GM19240 (cell line): ENCODE data around the gene TJP2.
"Not testable (repeated sequence)": the region's sequence is repeated elsewhere in the genome, so short reads cannot be mapped to it uniquely, and the experiment has no call there.

Experiments
- DNase-seq: peaks from one replicate; pipeline ENCODE4 v3.0.0; 2011; ENCODE audit warnings: low spot score; ENCODE audit not compliant: insufficient read length

The TJP2 gene

GRCh38 chr9:69157751-69158466, 16.2 kb upstream of the TJP2 start:
- DNase-seq: no peak

GRCh38 chr9:69158471-69158870, 15.6 kb upstream of the TJP2 start:
- no peak for DNase-seq

GRCh38 chr9:69164573-69164972, 9.5 kb upstream of the TJP2 start:
- DNase-seq: not testable (repeated sequence)

GRCh38 chr9:69165581-69165980, 8.5 kb upstream of the TJP2 start:
- no peak for DNase-seq

DNA sequence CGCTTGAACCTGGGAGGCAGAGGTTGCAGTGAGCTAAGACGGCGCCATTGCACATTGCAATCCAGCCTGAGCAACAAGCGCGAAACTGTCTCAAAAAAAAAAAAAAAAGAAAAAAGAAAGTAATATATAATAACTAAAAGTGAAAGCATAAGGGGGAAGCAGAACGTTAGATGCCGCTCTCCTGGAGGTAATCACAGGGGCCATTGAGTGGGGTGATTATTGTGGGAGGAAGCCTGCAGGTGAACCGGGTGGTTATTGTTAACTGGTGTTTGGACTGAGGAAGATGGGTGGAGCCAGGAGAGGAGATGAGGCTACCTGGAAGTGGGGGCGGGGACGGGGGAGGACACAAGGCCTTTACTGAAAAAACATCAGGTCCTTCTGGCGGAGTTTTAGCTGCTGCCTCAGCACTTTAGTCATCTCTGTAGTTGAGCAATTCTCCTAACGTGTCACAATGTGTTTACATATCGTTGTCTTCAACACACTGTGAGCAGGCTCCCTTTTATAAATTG, 5.3 kb upstream of the TJP2 start:
- peak; percentile 38 for DNase-seq

DNA sequence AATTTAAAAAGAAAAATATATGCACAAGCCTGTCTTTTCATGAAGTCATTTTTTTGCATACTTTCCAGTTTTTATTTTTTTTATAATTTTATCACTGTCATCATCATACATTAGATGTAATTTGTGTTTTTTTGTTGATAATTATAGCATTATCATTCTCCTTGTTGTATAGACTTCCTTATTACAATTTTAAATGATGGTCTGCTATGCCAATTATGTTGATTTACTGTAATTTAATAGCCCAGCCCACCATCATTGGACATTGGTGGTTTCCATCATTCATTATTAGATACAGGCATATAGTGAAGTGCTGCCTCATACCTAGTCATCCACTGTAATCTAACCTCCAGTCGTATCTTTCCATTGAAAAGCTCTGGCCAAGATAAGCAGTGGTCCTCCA, 3.8 kb upstream of the TJP2 start:
- no peak for DNase-seq

DNA sequence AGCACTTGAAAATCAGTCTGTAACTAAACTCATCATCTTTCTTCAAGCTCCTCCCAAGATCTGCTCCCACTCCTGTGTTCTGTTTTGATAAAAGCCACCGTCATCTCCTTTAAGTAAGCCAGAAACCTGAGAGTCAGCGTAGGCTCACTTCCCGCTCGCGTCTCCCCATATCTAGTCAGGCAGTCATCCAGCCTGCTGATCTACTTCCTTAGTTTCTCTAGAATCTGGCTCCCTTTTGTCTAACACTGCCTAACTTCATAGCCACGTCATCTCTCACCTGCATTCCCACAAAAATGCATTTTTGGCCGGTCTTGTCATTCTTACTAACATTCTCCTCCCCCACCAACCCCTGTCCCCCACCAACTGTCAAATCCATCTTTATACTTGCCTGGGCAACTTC, 3.0 kb upstream of the TJP2 start:
- DNase-seq: no peak

DNA sequence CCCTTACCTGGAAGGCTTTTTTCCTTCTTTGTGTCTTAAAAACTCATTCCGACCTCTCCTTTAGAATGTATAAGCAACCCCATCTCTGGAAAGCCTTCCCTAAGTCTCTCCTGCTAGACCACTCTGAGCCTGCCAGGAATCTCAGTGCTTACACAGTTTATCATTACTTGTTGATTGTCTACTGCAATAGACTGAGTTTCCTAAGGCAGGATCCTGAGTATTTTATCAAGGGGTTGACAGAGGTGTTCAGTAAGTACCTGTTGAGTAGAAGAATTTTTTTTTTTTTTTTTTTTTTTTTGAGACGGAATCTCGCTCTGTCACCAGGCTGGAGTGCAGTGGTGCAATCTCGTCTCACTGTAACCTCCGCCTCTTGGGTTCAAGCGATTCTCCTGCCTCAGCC, 2.6 kb upstream of the TJP2 start:
- no peak for DNase-seq

DNA sequence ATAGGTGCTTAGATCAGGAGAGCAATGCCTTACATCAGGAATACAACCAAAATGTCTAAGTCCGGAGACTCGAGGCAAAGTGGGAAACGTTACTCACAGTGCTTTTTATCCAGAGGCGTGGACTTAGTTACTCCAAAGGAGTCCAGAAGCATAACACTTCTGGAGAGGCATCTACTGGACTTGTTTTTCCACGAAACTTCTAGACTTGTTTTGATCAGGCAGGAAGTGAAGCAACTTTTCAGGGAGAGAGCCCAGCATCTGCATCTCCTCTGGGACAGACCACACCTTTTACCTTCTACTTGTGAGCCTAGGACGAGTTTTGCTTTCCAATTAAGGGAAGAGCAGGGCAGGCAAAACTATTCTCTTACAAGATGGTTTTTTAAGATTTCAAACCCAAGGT, 1.2 kb upstream of the TJP2 start:
- no peak for DNase-seq

- DNase-seq: no peak
Observed at GRCh38 chr9:69173497-69173890, 583 bp upstream of the TJP2 start.

GRCh38 chr9:69174616-69175463, 763 bp downstream of the TJP2 start:
- DNase-seq: peak; percentile 33

GRCh38 chr9:69175486-69175885, 1.4 kb downstream of the TJP2 start:
- no peak for DNase-seq

DNA sequence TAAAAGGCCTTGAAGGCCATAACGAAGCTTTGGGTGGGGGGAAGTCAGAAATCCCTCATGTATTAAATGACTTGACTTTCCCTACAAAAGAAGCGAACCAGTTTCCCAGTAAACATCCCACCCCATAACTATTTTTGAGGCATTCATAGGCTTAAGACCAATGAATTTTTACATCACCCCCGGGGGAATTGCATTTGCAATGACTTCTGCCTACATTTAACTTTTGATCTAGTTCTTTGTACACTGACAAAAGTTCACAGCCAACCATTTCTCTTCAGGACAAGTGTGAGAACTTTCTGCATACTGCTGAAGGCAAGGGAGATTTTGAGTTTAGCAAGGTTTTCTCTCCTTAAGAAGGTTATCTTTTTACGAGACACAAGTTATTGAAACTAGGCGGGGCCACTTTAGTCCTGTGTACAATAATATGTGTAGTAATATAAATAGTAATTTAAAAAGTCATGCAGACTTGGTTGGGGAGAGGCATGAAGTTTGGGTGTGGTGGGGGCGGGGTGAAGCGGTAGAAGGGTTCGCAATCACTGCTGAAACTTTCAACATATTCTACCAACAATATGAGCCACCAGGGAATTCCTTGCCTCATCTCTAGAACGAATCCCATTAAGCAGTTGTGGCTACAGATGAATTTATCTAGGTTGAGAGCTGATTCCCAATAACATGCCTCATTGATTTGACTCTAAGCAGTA, 2.5 kb downstream of the TJP2 start:
- no peak for DNase-seq

DNA sequence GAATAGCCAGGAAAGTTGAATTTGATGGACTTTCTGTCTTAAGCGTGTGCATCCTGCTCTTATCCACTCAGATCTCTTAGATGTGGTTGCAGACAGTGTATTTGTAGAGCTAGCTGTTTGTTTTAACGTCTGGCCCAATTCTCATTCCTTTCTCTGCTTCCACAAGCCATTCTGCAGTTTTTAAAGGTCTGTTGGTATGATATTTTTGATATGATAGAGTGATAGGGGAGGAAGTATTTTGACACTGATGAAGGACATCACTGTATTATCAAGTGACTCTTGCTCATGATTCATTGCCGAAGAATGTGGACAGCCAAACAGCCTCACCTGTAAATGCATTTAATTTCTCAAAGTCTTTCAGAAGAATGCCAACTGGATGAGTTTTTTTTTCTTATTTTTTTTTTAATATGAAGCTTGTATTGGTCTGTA, 4.5 kb downstream of the TJP2 start:
- no peak for DNase-seq

- DNase-seq: no peak
Observed at GRCh38 chr9:69179037-69179436, 5.0 kb downstream of the TJP2 start.

DNA sequence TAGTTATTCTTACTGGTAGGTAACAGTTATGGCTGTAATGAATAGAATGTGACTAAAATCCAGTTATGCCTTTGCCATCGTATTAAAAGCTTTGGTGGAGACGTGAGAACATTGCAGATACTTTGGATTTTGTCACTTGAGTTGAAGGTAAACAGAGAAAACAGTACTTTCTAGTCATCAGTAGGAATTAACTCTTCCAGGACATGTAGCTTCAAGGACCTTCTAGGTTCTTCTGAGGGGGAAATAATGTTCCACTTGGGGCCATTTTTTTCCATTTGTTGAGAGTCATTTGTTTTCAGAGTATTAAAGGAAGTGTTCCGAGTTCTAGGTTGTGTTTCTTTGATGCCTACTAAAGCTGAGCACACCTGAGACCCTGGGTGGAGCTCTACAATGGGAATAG, 6.1 kb downstream of the TJP2 start:
- no peak for DNase-seq

DNA sequence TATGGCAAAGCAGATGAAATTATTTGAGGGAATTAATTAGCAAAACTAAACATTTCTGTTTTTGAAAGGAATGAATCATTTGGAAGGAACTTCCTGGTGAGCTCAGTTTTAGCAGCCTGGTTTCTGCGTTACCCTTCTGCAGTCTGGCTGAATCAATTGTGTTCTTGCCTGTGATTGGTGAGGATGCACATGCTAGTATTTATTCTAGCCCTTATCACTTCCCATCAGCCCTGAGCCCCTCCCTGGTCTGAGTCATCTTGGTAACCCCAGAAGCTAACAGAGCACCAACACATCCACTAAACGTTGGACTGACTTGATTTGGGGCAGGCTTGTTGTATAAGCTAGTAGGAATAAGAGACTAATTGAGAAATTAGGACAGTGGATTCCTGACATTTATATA, 6.6 kb downstream of the TJP2 start:
- DNase-seq: no peak

DNA sequence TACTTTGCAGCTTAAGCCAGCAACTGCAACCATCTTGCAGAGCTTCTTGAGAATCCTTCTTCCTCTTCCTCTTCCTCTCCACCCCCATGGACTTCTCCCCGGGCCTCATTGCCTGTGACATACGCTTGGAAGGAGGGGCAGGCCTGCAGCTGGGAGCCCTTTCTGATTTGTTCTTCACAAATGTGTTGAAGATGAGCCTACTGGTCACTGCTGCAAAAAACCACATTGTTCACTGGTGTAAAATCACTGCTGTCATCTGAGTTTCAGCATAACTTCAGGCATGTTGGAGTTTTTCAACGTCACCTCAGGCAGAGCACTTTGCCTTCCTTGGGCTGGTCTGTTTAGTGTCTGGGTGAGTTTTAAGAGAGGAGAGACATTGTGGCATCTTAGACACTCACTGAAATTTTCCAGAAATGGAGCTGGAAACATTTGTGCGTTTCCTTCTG, 7.9 kb downstream of the TJP2 start:
- DNase-seq: no peak

DNA sequence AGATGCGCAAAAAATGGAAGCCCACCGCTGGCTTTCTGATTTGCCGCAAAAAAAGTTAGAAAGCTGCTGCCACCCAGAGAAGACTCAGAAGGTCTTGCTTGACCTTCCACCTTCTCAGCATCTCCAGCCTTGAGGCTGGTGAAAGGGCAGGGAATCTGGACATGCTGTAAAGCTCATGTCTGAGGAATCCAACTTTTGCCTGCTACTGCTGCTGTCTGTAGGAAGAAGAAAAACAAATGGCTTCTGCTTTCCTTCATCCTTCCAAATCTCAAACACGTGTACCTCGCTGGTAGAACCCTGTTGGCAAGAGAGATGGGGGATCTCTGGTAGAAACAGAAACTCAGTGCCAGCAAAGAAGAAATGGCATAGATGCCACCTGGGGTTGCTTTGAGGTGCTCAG, 10.2 kb downstream of the TJP2 start:
- DNase-seq: no peak

- no peak for DNase-seq
Observed at GRCh38 chr9:69186841-69187611, 12.9 kb downstream of the TJP2 start.

DNA sequence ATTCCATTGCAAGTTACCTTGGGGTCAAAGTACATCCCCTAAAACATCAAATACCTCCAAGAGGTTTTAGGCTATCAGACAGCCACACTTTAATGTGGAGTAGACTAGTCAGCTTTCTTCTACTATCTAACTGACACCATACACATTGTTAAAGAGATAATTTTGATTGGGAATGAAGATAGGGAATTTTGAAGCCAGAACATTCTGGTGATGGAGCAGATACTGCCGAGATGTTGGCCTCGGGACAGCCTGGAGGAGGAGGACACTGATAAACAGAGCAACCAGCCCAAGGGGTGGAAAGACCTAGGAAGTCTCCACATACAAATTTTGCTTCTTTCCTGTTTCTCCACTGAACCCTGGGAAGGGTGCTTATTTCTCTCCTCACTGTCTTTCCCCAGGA, 14.9 kb downstream of the TJP2 start:
- DNase-seq: no peak
